ENCODE data around the gene PIBF1.
"Not testable (repeated sequence)": the region's sequence is repeated elsewhere in the genome, so short reads cannot be mapped to it uniquely, and the experiment has no call there.

GRCh38 chr13:72946267-72946666, 164.3 kb downstream of the PIBF1 start:
- TF ChIP-seq, protein P1, sequence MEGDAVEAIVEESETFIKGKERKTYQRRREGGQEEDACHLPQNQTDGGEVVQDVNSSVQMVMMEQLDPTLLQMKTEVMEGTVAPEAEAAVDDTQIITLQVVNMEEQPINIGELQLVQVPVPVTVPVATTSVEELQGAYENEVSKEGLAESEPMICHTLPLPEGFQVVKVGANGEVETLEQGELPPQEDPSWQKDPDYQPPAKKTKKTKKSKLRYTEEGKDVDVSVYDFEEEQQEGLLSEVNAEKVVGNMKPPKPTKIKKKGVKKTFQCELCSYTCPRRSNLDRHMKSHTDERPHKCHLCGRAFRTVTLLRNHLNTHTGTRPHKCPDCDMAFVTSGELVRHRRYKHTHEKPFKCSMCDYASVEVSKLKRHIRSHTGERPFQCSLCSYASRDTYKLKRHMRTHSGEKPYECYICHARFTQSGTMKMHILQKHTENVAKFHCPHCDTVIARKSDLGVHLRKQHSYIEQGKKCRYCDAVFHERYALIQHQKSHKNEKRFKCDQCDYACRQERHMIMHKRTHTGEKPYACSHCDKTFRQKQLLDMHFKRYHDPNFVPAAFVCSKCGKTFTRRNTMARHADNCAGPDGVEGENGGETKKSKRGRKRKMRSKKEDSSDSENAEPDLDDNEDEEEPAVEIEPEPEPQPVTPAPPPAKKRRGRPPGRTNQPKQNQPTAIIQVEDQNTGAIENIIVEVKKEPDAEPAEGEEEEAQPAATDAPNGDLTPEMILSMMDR (conservative IDR thresholded peaks at IDR 0.05 in 1 of 2, IDR thresholded peaks at IDR 0.05 in 1 of 2; ENCODE audit: extremely low read depth in 1 of 2, insufficient read depth in 1 of 2, low read depth in 1 of 2, low read length in 2 of 2): not testable (repeated sequence)
- TF ChIP-seq EZH2 (IDR thresholded peaks at IDR 0.05; ENCODE audit: borderline replicate concordance, low read length): not testable (repeated sequence)

All from mammary epithelial cell (primary cell).